K562 (cell line): ENCODE data around the gene GTF3C1. TPM values are rescaled to one million over a fixed set of nuclear protein-coding genes. Genes with fewer than 3 reads are reported as not detected.
A peak's percentile ranks its signal among the peaks of the same experiment; 100 is the strongest.

ENCODE experiments used
- ASH1L ChIP-seq: fragments of 450-650 bp; IDR thresholded peaks from 2 replicates; pipeline ENCODE4 v1.6.1; 2018; ENCODE audit warnings: borderline replicate concordance, mild to moderate bottlenecking, low read depth; ENCODE audit not compliant: partially characterized antibody
- BCOR ChIP-seq: fragments of 450-650 bp; IDR thresholded peaks from 2 replicates; pipeline ENCODE4 v1.6.1; 2016
- CREB5 ChIP-seq: fragments of 250-450 bp; sonication (Bioruptor Pico); IDR thresholded peaks from 2 replicates; pipeline ENCODE4 v1.5.0; 2020; ENCODE audit warnings: mild to moderate bottlenecking
- DLX4 ChIP-seq: fragments of 250-450 bp; sonication (Bioruptor Pico); IDR thresholded peaks from 2 replicates; pipeline ENCODE4 v1.6.1; 2021; ENCODE audit warnings: mild to moderate bottlenecking
- ETV1 ChIP-seq: fragments of 450-650 bp; conservative IDR thresholded peaks from 2 replicates; pipeline ENCODE4 v1.6.1; 2016; ENCODE audit warnings: missing genetic modification characterization, control low read depth, low read depth, missing compliant biosample characterization
- FOXK1 ChIP-seq: sonication (generic); formaldehyde crosslinking; IDR thresholded peaks from 2 replicates; pipeline ENCODE4 v1.8.0; 2022; ENCODE audit warnings: missing genetic modification reagents, mild to moderate bottlenecking, borderline replicate concordance
- GTF2E2 ChIP-seq: fragments of 200-800 bp; sonication (Bioruptor generic); IDR thresholded peaks from 2 replicates; pipeline ENCODE4 v1.6.1; 2016; ENCODE audit warnings: missing genetic modification characterization, missing compliant biosample characterization
- HNRNPL ChIP-seq: fragments of 200-400 bp; formaldehyde crosslinking; IDR thresholded peaks from 2 replicates; pipeline ENCODE4 v1.6.1; 2017; ENCODE audit warnings: low read depth, mild to moderate bottlenecking, low read length
- KHSRP ChIP-seq: fragments of 450-650 bp; IDR thresholded peaks from 2 replicates; pipeline ENCODE4 v1.6.1; 2017
- MXD1 ChIP-seq: fragments of 250-450 bp; sonication (Bioruptor Pico); IDR thresholded peaks from 2 replicates; pipeline ENCODE4 v1.8.0; 2021; ENCODE audit warnings: borderline replicate concordance, mild to moderate bottlenecking, moderate library complexity; ENCODE audit not compliant: poor library complexity, severe bottlenecking
- NFE2L1 ChIP-seq: fragments of 450-650 bp; IDR thresholded peaks from 2 replicates; pipeline ENCODE4 v1.6.1; 2016; ENCODE audit warnings: missing genetic modification characterization, low read depth, mild to moderate bottlenecking, missing compliant biosample characterization, moderate library complexity, borderline replicate concordance
- RBBP5 ChIP-seq: fragments of 200-600 bp; sonication (generic); IDR thresholded peaks from 2 replicates; pipeline ENCODE4 v1.6.1; 2012; ENCODE audit warnings: borderline replicate concordance, mild to moderate bottlenecking, low read length, control low read depth, inconsistent platforms; ENCODE audit not compliant: insufficient read depth, poor library complexity, severe bottlenecking
- RBFOX2 ChIP-seq: fragments of 200-400 bp; formaldehyde crosslinking; IDR thresholded peaks from 2 replicates; pipeline ENCODE4 v1.6.1; 2017; ENCODE audit warnings: low read depth, mild to moderate bottlenecking, low read length, moderate library complexity
- RBM14 ChIP-seq: fragments of 200-400 bp; formaldehyde crosslinking; IDR thresholded peaks from 2 replicates; pipeline ENCODE4 v1.6.1; 2018; ENCODE audit warnings: low read depth, mild to moderate bottlenecking, low read length, moderate library complexity, borderline replicate concordance; ENCODE audit not compliant: insufficient read depth
- RBM25 ChIP-seq: fragments of 200-400 bp; formaldehyde crosslinking; IDR thresholded peaks from 2 replicates; pipeline ENCODE4 v1.6.1; 2018; ENCODE audit warnings: low read length, low read depth, moderate library complexity; ENCODE audit not compliant: severe bottlenecking
- SMARCC2 ChIP-seq: fragments of 450-650 bp; IDR thresholded peaks from 2 replicates; pipeline ENCODE4 v1.6.1; 2017; ENCODE audit warnings: antibody characterized with exemption, moderate library complexity, mild to moderate bottlenecking, low read depth
- SRSF1 ChIP-seq: fragments of 200-400 bp; formaldehyde crosslinking; IDR thresholded peaks from 2 replicates; pipeline ENCODE4 v1.6.1; 2017; ENCODE audit warnings: mild to moderate bottlenecking, low read depth, low read length, moderate library complexity
- SRSF3 ChIP-seq: fragments of 200-400 bp; formaldehyde crosslinking; IDR thresholded peaks from 2 replicates; pipeline ENCODE4 v1.6.1; 2016; ENCODE audit warnings: mild to moderate bottlenecking, low read length, moderate library complexity; ENCODE audit not compliant: insufficient read depth
- TRIM24 ChIP-seq, 2 experiments: fragments of 450-650 bp; IDR thresholded peaks; 2 replicates each; pipeline ENCODE4 v1.6.1; 2016
- TRIM25 ChIP-seq: fragments of 450-650 bp; IDR thresholded peaks from 2 replicates; pipeline ENCODE4 v1.7.0; 2016; ENCODE audit warnings: borderline replicate concordance
- ZNF133 ChIP-seq: fragments of 250-450 bp; sonication (Bioruptor Pico); IDR thresholded peaks from 2 replicates; pipeline ENCODE4 v1.4.0; 2020; ENCODE audit warnings: mild to moderate bottlenecking
- ZNF140 ChIP-seq: fragments of 250-450 bp; sonication (Bioruptor Pico); IDR thresholded peaks from 2 replicates; pipeline ENCODE4 v1.8.0; 2021; ENCODE audit warnings: moderate library complexity, mild to moderate bottlenecking, inconsistent platforms
- ZNF217 ChIP-seq: sonication (generic); formaldehyde crosslinking; IDR thresholded peaks from 2 replicates; pipeline ENCODE4 v1.8.0; 2022; ENCODE audit warnings: mild to moderate bottlenecking, missing genetic modification reagents
- polyA plus RNA-seq, 8 experiments: library from polyadenylated mRNA; depleted of rRNA in 4 of 8; stranded (reverse) in 5 of 8; unstranded in 3 of 8; fragments of >200 nt; fragmentation: Nextera tagmentation in 2 of 8; fragmentation: Illumina TruSeq in 1 of 8; extraction: Ambion mirVana in 2 of 8; extraction: Trizol in 1 of 8; gene quantifications; 2 replicates each; pipeline versions ENCODE4 v1.2.1 to v1.2.3, GENCODE V29; 2011 to 2014; ENCODE audit warnings: inconsistent platforms in 1 of 8, missing spikeins in 1 of 8
- total RNA-seq, 7 experiments: library from RNA; depleted of rRNA in 6 of 7; stranded (reverse); fragments of >200 nt in 6 of 7; fragmentation: Illumina TruSeq in 2 of 7; extraction: Trizol in 2 of 7; gene quantifications; 2 replicates each; pipeline versions ENCODE4 v1.2.1 to v1.2.3, GENCODE V29; 2011 to 2021; ENCODE audit warnings: low replicate concordance in 1 of 7

Gene GTF3C1
- total and polyA plus RNA-seq, 9 of the 15 experiments (the other 6 are each of a cell fraction or from before 2014, with no cell fraction given) = 0.72 to 63.6 (median 30.9) TPM

- no peak for TF ChIP-seq SMARCC2
- peak; percentile 92 for TF ChIP-seq RBM25
- TF ChIP-seq ASH1L = no peak
- no peak for TF ChIP-seq SRSF3
- no peak for TF ChIP-seq ZNF217
- no peak for TF ChIP-seq KHSRP
- no peak for TF ChIP-seq RBBP5
- no peak for TF ChIP-seq RBM14
- TF ChIP-seq BCOR = peak; percentile 91
- TF ChIP-seq DLX4 = no peak
- no peak for TF ChIP-seq FOXK1
- no peak for TF ChIP-seq NFE2L1
- no peak for TF ChIP-seq MXD1
- no peak for TF ChIP-seq GTF2E2
- peak; percentile 63 for TF ChIP-seq ETV1 (tag)
- TF ChIP-seq CREB5 (CRISPR knock-in tag) = no peak
- no peak for TF ChIP-seq RBFOX2
- no peak for TF ChIP-seq SRSF1
- TF ChIP-seq TRIM25 = no peak
- TF ChIP-seq HNRNPL = no peak
- TF ChIP-seq TRIM24 (IDR thresholded peaks at IDR 0.05) = peak; percentile 84 to 89
- no peak for TF ChIP-seq ZNF140 (CRISPR knock-in tag)
- no peak for TF ChIP-seq ZNF133 (CRISPR knock-in tag)
These were observed 118.7 kb downstream of the GTF3C1 start (continued) for GRCh38 chr16:27430923-27431484.
